Measurements from ENCODE around the gene IMMP1L. TPM values are rescaled to one million over a fixed set of nuclear protein-coding genes. Genes with fewer than 3 reads are reported as not detected.

IMMP1L gene
- total RNA-seq, 1 donor from 2014 or later = 21.5 TPM

GRCh38 chr11:31477528-31478222 is 31.7 kb downstream of the IMMP1L start:
- no peak for DNase-seq (ENCODE audit: low read depth)

GRCh38 chr11:31474083-31474482 is 35.3 kb downstream of the IMMP1L start:
- DNase-seq (ENCODE audit: low read depth) = no peak

DNA sequence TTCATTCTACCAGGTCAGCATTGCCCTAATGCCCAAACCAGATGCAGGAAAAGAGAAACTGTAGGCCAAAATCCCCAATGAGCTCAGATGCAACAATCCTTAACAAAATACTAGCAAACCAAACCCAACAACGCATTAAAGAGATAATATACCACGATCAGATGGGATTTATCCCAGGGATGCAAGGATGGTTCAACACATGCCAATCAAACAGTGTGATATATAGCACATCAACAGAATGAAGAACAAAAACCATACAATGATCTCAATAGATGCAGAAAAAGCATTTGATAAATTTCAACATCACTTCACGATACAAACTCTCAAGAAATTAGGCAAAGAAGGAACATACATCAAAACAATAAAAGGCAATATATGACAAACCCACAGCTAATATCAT is 45.0 kb downstream of the IMMP1L start:
- no peak for DNase-seq (ENCODE audit: low read depth)

DNA sequence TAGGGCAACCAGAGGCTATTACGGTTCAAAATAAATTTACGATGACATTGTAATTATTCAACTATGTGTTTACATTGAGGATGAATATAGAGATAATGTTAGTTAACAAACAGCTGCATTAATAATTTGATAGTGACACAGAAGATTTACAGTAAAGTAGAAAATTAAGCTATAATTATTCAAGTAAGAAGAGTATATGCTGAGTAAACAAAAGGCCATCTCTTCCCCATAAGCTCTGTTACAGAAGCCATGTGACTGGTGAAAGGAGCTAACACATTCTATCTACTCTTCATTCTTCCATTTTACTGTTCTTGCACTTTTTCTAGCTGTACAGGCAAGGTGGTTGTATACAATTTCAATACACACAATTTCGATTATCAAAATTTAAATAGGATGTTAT is 54.2 kb downstream of the IMMP1L start:
- DNase-seq (ENCODE audit: low read depth) = no peak

DNA sequence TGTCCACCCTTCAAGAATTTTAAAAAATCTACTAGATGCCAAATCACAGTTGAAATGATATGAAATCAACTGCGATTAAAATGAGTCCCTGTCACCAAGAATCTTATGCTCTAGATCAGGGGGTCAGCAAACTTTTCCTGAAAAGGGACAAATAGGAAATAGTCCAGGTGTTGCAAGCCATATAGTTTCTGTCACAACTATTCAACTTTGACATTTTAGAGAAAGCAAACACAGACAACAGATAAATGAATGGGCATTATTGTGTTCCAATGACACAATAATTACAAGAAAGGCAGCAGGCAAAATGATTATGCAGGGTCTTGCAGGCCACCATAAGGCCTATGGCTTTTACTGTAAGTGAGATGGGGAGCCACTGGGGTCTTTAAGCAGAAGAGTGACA is 58.6 kb downstream of the IMMP1L start:
- DNase-seq (ENCODE audit: low read depth) = no peak

GRCh38 chr11:31449040-31449439 is 60.4 kb downstream of the IMMP1L start:
- DNase-seq (ENCODE audit: low read depth) = no peak

DNA sequence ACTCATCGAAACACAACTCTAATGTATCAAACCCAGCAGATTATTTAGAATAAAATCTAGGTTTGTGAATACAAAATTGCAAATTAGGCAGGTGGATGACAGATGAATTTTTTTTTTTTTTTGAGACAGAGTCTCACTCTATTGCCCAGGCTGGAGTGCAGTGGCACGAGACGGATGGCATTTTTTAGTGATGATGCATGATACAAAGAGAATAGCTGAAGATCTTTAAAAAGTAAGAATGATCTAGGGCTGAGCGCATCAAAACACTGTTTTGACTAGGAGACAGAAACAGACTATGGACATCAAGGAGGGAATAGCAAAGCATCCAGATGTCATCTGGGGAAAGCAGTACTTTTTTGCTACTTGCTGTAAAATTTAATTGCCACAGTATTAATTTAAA is 63.8 kb downstream of the IMMP1L start:
- no peak for DNase-seq (ENCODE audit: low read depth)

- DNase-seq (ENCODE audit: low read depth) = no peak
Measured at GRCh38 chr11:31443802-31444201, 65.6 kb downstream of the IMMP1L start.

DNA sequence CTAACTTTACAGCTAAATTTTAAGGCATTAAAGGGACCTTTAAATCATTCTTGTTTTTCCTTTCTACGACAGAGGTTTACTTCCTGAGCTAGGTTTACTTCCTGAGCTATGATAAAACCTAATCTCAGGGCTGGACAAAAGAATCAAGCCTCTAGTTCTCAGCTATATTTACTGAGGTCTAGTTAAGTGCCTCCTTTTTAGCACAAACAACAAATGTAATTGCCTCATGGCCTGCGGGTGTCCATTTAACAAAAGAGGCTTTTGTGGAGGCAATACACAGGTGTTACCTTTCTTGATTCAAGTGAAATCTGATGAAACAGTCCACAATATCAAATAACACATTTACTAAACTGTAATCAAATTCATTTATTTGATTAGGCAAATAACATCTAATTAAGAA is 67.3 kb downstream of the IMMP1L start:
- DNase-seq (ENCODE audit: low read depth) = peak; percentile 4

DNA sequence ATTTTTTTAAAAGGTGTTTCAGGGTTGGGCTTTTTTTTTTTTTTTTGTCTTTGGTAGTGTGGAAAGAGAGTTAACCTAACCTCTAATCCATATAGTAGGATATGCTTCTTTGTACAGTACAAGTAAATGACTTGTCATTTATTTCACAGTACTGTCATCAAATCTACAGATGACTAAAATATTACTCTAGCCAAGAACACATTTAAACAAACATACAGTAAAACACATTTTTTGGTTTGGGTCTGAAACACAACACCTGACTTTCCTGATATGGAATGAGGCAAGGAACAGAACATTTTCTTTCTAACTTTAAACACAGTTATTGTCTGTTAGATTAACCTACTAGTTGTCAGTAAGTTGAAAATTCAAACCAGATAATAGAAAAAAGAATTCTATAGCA is 68.1 kb downstream of the IMMP1L start:
- no peak for DNase-seq (ENCODE audit: low read depth)

DNA sequence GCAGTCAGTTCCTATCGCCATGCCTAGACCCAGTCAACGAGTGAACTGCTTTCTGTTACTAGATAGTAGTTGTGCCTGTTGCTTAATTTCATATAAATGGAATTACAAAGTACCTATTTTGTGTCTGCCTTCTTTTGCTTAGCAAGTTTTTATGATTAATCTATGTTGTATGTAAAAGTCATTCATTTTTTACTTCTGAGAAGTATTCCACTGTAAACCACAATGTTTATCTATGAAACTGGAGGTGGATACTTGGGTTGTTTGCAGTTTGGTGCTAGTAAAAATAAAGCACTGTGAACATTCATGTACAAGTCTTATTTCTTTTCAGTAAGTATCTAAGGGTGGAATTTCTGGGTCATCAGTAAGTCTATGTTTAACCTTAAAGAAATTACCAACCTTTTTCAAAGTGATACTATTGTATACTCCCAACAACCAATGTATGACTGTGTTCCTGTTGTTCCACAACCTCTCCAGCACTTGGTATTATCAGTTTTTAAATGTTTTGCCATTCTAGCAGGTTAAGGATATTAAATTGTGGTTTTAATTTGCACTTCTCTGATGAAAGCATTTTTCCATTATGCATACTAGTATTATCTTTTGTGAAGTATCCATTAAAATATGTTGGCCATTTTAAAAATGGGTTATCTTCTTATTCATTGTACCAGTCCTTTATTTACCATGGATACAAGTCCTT is 71.5 kb downstream of the IMMP1L start:
- no peak for DNase-seq (ENCODE audit: low read depth)

GRCh38 chr11:31433851-31434250 is 75.6 kb downstream of the IMMP1L start:
- DNase-seq (ENCODE audit: low read depth) = no peak

DNA sequence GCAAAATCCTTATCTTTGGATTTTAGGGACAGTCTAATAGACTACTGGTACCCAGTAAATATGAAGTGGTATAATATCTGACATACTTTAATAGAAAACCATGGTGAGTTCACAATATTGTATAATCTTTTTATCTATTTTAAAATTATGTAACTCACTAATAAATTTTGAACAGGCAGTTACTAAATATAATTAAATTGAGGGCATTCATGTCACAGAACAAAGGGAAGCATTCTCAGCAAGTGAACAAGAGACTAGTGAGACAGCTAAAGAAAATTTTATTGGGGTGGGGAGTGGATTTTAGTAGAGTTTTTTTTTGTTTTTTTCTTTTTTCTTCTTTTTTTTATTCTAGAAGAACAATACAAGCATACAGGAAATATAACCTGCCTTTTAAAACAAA is 84.8 kb downstream of the IMMP1L start:
- no peak for DNase-seq (ENCODE audit: low read depth)

DNA sequence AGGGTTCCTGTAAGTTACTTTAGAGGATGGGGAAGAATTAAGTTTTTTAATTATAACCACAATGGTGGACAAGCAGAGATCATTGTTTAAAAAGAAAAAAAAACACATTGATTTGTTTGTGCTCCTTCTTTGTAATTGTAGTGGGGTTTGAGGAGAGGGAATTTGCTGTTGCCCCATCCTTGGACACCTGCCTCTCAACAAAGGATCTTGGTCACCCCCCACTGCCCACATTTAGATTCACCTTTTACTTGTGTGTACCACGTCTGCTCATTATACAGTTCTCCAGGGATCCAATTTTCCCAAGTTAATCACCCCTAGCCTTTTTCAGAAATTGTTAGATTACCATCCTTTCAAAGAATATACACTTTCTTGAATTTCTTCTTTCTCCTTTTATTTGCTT is 86.7 kb downstream of the IMMP1L start:
- DNase-seq (ENCODE audit: low read depth) = no peak

GRCh38 chr11:31421820-31422219 is 87.6 kb downstream of the IMMP1L start:
- DNase-seq (ENCODE audit: low read depth) = no peak

- no peak for DNase-seq (ENCODE audit: low read depth)
Measured at GRCh38 chr11:31419669-31420068, 89.8 kb downstream of the IMMP1L start.

- DNase-seq (ENCODE audit: low read depth) = no peak
Measured at GRCh38 chr11:31419138-31419537, 90.3 kb downstream of the IMMP1L start.

GRCh38 chr11:31417816-31418215 is 91.6 kb downstream of the IMMP1L start:
- no peak for DNase-seq (ENCODE audit: low read depth)

DNA sequence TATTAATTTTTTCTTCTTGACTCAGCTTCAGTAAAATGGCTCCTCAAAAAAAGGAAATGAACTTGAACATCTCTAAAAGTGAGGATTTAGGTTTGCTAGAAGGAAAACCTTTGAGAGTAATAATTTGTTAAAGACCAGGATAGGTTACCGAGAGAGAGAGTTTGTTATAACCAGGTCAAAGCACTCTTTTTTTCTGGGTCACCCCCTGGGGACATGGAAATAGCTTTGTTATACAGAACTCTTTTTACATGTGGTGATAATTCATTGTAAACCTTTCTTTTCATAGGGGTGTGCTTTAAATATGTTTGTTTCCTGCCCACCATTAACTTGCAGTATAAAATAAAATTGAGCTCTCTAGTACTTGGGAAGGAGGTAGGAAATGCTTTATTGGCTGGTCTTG is 92.1 kb downstream of the IMMP1L start:
- no peak for DNase-seq (ENCODE audit: low read depth)

DNA sequence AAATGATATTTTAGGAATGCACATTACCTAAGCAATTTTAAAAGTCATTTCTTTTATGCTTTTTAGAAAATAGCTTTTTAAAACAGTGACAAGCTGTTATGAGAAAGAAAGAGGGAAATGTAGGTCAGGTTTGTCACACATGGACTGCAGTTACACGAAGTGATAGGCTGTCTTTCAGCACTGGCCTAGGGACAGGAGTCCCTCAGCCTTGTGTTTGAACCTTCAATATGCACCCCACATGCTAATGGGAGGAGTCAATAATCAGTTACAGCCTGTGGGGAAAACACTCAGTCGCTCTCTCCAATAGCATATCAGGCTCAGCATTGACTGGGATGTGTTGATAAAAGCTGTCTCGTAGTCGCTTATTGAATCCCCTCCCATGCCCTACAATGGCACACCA is 94.0 kb downstream of the IMMP1L start:
- DNase-seq (ENCODE audit: low read depth) = no peak

DNA sequence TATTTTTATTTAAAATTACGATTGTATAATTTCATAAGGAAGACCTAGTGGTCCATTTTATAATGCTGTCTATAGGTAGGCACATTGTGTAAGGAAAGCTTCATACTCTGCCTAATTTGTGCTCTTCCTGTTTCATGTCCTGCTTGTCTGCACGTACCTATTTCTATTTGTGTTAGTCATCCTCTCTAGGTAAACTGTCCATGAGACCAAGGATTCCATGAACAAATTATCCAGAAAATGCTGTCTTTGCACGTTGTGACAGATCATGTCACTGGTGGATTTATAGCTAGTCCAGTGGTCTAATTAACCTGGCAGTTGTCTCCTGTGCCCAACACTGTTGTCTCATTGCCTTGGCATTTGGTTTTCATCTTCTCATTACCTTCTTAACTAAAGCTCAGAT is 95.1 kb downstream of the IMMP1L start:
- no peak for DNase-seq (ENCODE audit: low read depth)

DNA sequence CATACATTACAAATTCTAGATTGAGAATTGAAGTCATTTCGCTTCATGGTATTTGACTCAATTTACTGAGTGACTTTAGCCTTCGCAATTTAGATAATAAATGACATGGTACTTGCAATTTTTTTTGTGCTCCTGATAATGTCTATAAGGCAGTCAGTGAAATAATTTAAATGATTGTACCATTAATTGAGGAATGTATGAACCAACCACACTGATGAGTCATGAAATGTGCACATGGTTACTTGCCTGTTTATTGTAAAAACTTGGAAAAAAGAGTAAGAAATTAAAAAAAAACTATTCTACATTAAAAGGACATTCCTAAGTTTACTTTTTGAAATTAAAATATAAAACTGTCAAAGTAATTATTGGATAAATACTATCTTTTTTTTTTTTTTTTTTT is 96.5 kb downstream of the IMMP1L start:
- DNase-seq (ENCODE audit: low read depth) = no peak

DNA sequence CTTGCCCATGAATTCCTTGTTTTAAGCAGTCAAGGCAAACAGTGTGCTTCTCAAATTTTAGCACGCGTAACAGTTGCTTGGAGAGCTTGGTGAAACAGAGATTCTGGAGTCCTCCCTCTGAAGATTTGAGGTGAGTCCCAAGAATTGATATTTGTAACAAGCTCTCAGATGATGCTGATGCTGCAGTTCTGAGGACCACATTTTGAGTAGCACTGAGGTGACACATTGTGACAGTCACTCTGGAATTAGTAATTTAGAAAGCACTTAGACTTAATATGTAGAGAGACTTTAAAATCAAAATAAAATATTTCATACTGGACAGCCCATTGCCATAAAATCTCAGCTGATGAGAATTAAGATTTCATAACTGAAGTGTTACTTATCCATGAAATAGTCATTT is 101.2 kb downstream of the IMMP1L start:
- no peak for DNase-seq (ENCODE audit: low read depth)
